ENCODE data around the gene CHD9. TPM values are rescaled to one million over a fixed set of nuclear protein-coding genes. Genes with fewer than 3 reads are reported as not detected.

Gene CHD9
- polyA plus RNA-seq, 3 donors: 15.8 to 26.1 (median 22.5) TPM

- Histone ChIP-seq H3K36me3 (replicated peaks in 1 of 2; ENCODE audit: control insufficient read depth in 1 of 2, insufficient read depth in 2 of 2, low read length in 2 of 2) (no peaks in the 10 kb centered on the region), H3K4me2 (replicated peaks; ENCODE audit: extremely low read depth, low read length, poor library complexity, severe bottlenecking) (peak overlapping the region; percentile 82), H3K4me3 (replicated peaks in 1 of 3; ENCODE audit: low read depth in 2 of 3, low read length in 3 of 3) (peak overlapping the region; percentile 40 to 79 (median 53)), H3K27me3 (ENCODE audit: control insufficient read depth in 2 of 2, insufficient read depth in 2 of 2, low read length in 2 of 2) (no peaks in the 10 kb centered on the region), H3K79me2 (ENCODE audit: insufficient read depth, low read length) (peaks cover 79% of the 10 kb centered on the region), H2AFZ (ENCODE audit: insufficient read depth, low read depth, low read length, poor library complexity, severe bottlenecking) (peak overlapping the region; percentile 29), H3K27ac (ENCODE audit: low read depth in 1 of 2, low read length in 2 of 2) (peak overlapping the region in 1 of 2 donors; percentile 90), H3K9ac (ENCODE audit: insufficient read depth, low read length, poor library complexity, severe bottlenecking) (peak overlapping the region; percentile 68), H3K9me3 (replicated peaks in 1 of 2; ENCODE audit: control insufficient read depth in 1 of 2, insufficient read depth in 1 of 2, low read length in 2 of 2) (no peaks in the 10 kb centered on the region), H3K4me1 (ENCODE audit: control insufficient read depth in 1 of 2, insufficient read depth in 2 of 2, low read length in 2 of 2) (peaks cover 18 to 52% of the 10 kb centered on the region in 2 donors), H4K20me1 (ENCODE audit: insufficient read depth, low read length) (no peaks in the 10 kb centered on the region)
- no peak for DNase-seq
- no peak for TF ChIP-seq CTCF (IDR thresholded peaks at IDR 0.05)
- Mint-ChIP-seq H3K27me3 (ENCODE audit: low read depth in 3 of 3) (peaks cover 0 to 2% (median 0%) of the 10 kb centered on the region in 3 donors), H3K9me3 (no peaks in the 10 kb centered on the region), H3K4me3 (peak overlapping the region; percentile 65 to 81), H3K4me1 (peaks cover 26% of the 10 kb centered on the region), H3K27ac (peak overlapping the region; percentile 16 to 93 (median 85)), H3K36me3 (no peaks in the 10 kb centered on the region)
- WGBS (ENCODE audit: insufficient coverage): 0% methylated on average over 1 of the region's 5 CpGs
- intact Hi-C loops (cut with micrococcal nuclease): loop anchor here (5.0 kb wide), 2 partner anchors 77 to 162 kb away; no protein-coding TSS in a partner anchor
Measured at GRCh38 chr16:53209429-53209828, 154.6 kb downstream of the CHD9 start.

DNA sequence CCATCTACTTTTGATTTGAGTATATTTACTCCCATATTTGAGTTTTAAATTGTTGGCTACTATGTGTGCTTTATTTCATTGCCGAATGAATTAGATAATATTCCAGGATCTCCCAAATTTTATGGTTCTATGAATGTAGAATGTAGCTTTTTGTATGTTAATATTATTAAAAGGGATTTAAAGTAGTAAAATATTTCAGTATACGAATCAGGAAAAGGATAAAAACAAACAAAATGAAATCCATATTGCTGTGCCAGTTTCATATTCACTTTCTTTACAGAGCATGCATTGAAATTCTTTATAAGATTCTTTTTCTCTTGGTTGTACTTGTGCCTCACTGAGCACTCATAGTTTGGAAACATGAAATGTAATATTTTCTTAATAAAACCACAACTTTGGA lies 155.1 kb downstream of the CHD9 start:
- H4K20me1 ChIP-seq (ENCODE audit: insufficient read depth, low read length): no peaks in the 10 kb centered on the region
- peak overlapping the region; percentile 82 for H3K4me2 ChIP-seq (replicated peaks; ENCODE audit: extremely low read depth, low read length, poor library complexity, severe bottlenecking)
- Mint-ChIP-seq H3K4me3 (peak overlapping the region; percentile 65 to 81), H3K36me3 (no peaks in the 10 kb centered on the region), H3K27ac (peak overlapping the region; percentile 16 to 93 (median 79)), H3K9me3 (peaks cover 0 to under 1% (median 0%) of the 10 kb centered on the region in 7 donors), H3K4me1 (peaks cover 26% of the 10 kb centered on the region), H3K27me3 (ENCODE audit: low read depth in 3 of 3) (peaks cover 0 to 2% (median 0%) of the 10 kb centered on the region in 3 donors)
- H3K4me1 ChIP-seq (ENCODE audit: control insufficient read depth in 1 of 2, insufficient read depth in 2 of 2, low read length in 2 of 2): peaks cover 20 to 56% of the 10 kb centered on the region in 2 donors
- H3K36me3 ChIP-seq (replicated peaks in 1 of 2; ENCODE audit: control insufficient read depth in 1 of 2, insufficient read depth in 2 of 2, low read length in 2 of 2): no peaks in the 10 kb centered on the region
- WGBS (ENCODE audit: insufficient coverage): no CpG with 5 or more reads among the region's 2 CpGs
- peak overlapping the region; percentile 40 to 79 (median 53) for H3K4me3 ChIP-seq (replicated peaks in 1 of 3; ENCODE audit: low read depth in 2 of 3, low read length in 3 of 3)
- no peaks in the 10 kb centered on the region for H3K27me3 ChIP-seq (ENCODE audit: control insufficient read depth in 2 of 2, insufficient read depth in 2 of 2, low read length in 2 of 2)
- no peaks in the 10 kb centered on the region for H3K9me3 ChIP-seq (replicated peaks in 1 of 2; ENCODE audit: control insufficient read depth in 1 of 2, insufficient read depth in 1 of 2, low read length in 2 of 2)
- H3K27ac ChIP-seq (ENCODE audit: low read depth in 1 of 2, low read length in 2 of 2): peak overlapping the region in 1 of 2 donors; percentile 90
- no peak for TF ChIP-seq CTCF (IDR thresholded peaks at IDR 0.05)
- peak overlapping the region; percentile 29 for H2AFZ ChIP-seq (ENCODE audit: insufficient read depth, low read depth, low read length, poor library complexity, severe bottlenecking)
- intact Hi-C loops (cut with micrococcal nuclease): loop anchor here (5.0 kb wide), 3 partner anchors 78 to 163 kb away; no protein-coding TSS in a partner anchor
- peak overlapping the region; percentile 68 for H3K9ac ChIP-seq (ENCODE audit: insufficient read depth, low read length, poor library complexity, severe bottlenecking)
- H3K79me2 ChIP-seq (ENCODE audit: insufficient read depth, low read length): peaks cover 83% of the 10 kb centered on the region
- DNase-seq: no peak
